Activated CD8-positive, alpha-beta memory T cell treated with anti-CD3 and anti-CD28 coated beads, Interleukin-2, amount 50 U/mL, for 1 hour (primary cell): ENCODE results near the gene EGLN1.
A peak's percentile ranks its signal among the peaks of the same experiment; 100 is the strongest.

Experiments used
- DNase-seq: peaks from one replicate; pipeline ENCODE4 v3.0.0-alpha.2; 2020; ENCODE audit errors: extremely low read depth

The EGLN1 gene

GRCh38 chr1:231421546-231421970 lies 529 bp downstream of the EGLN1 start:
- peak; percentile 1 for DNase-seq

DNA sequence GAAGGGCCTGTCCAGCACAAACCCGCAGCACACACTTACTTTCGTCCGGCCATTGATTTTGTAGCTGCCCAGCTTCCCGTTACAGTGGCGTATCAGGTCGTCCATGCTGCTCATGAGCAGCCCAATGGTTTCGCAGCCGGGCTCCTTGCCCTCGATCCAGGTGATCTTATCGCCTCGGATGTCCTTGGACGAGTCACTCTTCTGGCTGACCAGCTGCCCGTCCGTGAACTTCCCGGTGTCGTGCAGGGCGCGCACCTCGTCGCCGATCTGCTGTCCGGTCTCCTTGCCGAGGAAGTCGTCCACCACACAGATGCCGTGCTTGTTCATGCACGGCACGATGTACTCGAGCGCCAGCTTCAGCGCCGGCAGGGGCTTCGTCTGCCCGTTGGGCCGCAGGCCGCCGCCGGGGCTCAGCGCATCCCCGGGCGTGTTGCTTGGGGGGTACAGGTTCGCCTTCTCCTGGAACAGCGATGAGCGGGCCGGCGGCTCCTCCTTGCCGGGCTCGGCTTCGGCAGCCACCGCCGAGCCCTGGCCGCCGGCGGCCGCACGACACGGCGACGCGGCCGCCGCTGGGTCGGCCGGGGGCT lies 1.0 kb downstream of the EGLN1 start:
- DNase-seq: no peak

GRCh38 chr1:231420299-231420958 lies 1.7 kb downstream of the EGLN1 start:
- no peak for DNase-seq

- DNase-seq: no peak
These were observed 2.3 kb downstream of the EGLN1 start for GRCh38 chr1:231419738-231420298.

- no peak for DNase-seq
These were observed 2.9 kb downstream of the EGLN1 start for GRCh38 chr1:231419147-231419546.

GRCh38 chr1:231418741-231419107 lies 3.4 kb downstream of the EGLN1 start:
- no peak for DNase-seq

- no peak for DNase-seq
These were observed 3.9 kb downstream of the EGLN1 start for GRCh38 chr1:231418101-231418740.

DNA sequence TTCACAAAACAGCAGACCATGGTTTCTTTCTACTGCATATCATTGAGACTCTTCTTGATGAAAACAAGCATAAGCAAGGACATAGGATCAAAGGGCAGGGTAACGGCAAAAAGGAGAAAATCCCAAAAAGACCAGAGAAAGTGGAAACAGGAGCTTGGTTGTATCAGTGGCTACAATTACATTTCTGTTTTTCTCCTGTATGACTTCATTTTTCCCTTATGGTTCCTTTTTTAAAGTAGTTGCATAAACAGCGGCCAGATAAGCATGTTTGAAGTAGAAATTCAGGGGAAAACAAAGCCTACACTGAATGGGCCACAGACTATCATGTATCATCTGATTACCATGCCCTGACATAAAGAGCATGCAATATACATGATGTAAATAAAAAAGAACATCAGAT lies 4.6 kb downstream of the EGLN1 start:
- DNase-seq: no peak

- DNase-seq: no peak
These were observed 5.2 kb downstream of the EGLN1 start for GRCh38 chr1:231416901-231417300.

DNA sequence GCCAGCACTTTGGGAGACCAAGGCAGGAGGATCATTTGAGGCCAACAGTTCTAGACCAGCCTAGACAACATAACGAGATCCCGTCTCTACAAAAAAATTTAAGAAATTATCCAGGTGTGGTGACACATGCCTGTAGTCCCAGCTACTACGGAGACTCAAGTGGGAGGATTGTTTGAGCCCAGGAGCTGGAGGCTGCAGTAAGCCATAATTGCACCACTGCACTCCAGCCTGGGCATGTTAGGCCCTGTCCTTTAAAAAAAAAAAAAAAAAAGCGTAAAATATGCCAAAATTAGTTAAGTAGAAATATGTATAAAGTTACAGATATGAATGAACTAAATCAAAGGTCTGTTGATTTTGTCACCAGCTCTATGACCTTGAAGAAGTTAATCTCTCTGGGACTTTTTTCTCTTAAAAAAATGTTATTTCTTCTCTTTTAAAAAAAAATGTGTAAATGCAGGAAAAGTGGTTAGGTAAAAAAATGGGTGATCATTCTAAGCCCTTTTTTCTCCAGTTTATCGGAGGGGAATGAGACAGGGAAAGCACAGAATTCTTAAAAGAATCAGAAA lies 7.0 kb downstream of the EGLN1 start:
- no peak for DNase-seq

GRCh38 chr1:231414260-231415016 lies 7.6 kb downstream of the EGLN1 start:
- DNase-seq: no peak

GRCh38 chr1:231413749-231414082 lies 8.4 kb downstream of the EGLN1 start:
- DNase-seq: no peak

GRCh38 chr1:231411036-231411531 lies 11.0 kb downstream of the EGLN1 start:
- no peak for DNase-seq

DNA sequence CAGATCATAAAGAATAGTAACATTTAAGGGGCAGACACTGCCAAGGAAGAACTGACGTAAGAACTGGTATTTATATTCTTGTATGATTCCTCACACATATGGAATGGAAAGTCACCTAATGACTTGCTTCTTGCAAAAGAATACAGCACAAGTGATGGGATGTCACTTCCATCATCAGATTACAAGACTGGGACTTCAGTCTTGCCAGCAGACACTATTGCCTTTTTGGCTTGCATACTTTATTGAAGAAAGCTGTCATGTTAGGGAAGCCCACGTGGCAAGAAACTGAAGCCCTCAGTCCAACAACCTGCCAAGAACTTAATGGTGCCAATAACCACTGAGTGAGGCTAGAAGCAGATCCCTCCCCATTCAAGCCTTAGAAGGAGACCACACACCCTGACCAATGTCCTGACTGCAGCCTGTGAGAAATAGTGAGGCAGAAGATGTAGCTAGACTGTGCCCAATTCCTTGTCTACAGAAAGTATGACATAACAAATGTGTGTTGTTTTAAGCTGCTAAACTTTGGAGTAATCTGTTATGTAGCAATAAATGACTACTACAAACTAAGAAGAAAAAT lies 12.0 kb downstream of the EGLN1 start:
- DNase-seq: no peak

GRCh38 chr1:231408528-231409094 lies 13.5 kb downstream of the EGLN1 start:
- no peak for DNase-seq

GRCh38 chr1:231407547-231408396 lies 14.3 kb downstream of the EGLN1 start:
- no peak for DNase-seq

DNA sequence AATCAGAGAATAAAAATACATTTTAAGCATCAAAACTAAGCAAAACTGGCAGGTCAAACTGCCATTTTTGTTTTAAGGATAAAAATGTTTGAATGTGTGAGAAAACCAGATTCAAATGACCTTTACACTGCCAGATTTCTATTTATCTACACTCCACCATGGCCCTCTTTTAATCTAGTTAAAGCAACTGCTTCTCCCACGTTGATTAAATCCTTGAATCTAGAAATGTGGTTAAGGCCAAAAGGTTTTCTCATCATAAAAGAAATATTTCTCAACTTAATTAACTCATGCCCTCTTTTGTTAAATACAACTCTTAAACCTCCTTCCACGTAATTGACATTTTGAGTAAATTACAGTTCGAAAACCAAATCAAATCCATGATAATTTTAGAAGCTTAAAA lies 15.0 kb downstream of the EGLN1 start:
- DNase-seq: no peak

GRCh38 chr1:231404318-231404717 lies 17.8 kb downstream of the EGLN1 start:
- DNase-seq: no peak

DNA sequence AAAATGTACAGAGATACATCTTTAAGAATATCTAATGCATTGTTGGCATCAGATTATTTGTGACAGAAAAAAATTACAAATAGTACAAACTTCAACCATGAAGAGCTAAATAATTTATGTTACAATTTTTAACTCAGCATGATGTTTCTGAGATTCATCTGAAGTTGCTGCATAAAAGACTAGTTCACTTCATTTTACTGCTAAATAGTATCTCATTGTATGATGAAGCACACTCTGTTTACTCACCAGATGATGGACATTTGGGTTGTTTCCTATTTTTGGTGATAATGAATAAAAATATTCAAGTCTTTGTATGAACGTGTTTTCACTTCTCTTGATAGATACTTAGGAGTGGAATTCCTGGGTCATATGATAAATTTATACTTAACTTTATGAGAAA lies 20.6 kb downstream of the EGLN1 start:
- DNase-seq: no peak
